Measurements from ENCODE around the gene NACAD.
"Not testable (repeated sequence)": the region's sequence is repeated elsewhere in the genome, so short reads cannot be mapped to it uniquely, and the experiment has no call there.

NACAD gene

GRCh38 chr7:45039106-45039505 is 49.7 kb downstream of the NACAD start:
- TF ChIP-seq CTCF (IDR thresholded peaks at IDR 0.05; ENCODE audit: insufficient read depth, low read length, poor library complexity, severe bottlenecking), result no peak
- no peaks in the 10 kb centered on the region for H3K27me3 ChIP-seq (replicated peaks; ENCODE audit: control insufficient read depth, insufficient read depth, low read length)
- no peak for DNase-seq (ENCODE audit: extremely low read depth, insufficient read length)
- peaks cover 22% of the 10 kb centered on the region for H3K36me3 ChIP-seq (ENCODE audit: control insufficient read depth, insufficient read depth, low read length)
- no peak overlapping the region for H3K4me3 ChIP-seq (replicated peaks; ENCODE audit: low read depth, low read length)

- TF ChIP-seq CTCF (IDR thresholded peaks at IDR 0.05; ENCODE audit: insufficient read depth, low read length, poor library complexity, severe bottlenecking), result no peak
- H3K4me3 ChIP-seq (replicated peaks; ENCODE audit: low read depth, low read length), result no peak overlapping the region
- H3K27me3 ChIP-seq (replicated peaks; ENCODE audit: control insufficient read depth, insufficient read depth, low read length), result no peaks in the 10 kb centered on the region
- peaks cover 22% of the 10 kb centered on the region for H3K36me3 ChIP-seq (ENCODE audit: control insufficient read depth, insufficient read depth, low read length)
- no peak for DNase-seq (ENCODE audit: extremely low read depth, insufficient read length)
Measured at GRCh38 chr7:45037876-45038275, 50.9 kb downstream of the NACAD start.

DNA sequence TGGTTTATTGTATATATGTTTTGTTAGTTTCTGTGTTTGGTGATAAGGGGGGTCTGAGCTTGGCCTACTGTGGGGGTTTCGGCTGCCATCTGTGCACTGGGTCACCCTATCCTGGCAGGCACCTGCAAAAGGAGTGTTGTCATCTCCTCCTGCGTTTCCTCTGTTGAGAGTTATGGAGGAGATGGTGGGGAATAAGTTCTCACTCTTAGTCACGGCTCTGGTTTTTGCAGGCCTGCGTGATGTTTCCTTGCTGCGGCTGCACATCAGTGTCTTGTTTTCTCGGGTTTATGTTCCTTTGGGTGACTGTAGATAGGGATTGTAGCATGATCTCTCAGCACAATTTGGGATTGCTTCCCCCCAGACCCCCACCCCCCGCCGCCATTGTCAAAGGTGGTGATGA is 52.0 kb downstream of the NACAD start:
- no peak for DNase-seq (ENCODE audit: extremely low read depth, insufficient read length)
- TF ChIP-seq CTCF (IDR thresholded peaks at IDR 0.05; ENCODE audit: insufficient read depth, low read length, poor library complexity, severe bottlenecking), result no peak
- Histone ChIP-seq H3K27me3 (replicated peaks; ENCODE audit: control insufficient read depth, insufficient read depth, low read length) (no peaks in the 10 kb centered on the region), H3K4me3 (replicated peaks; ENCODE audit: low read depth, low read length) (no peak overlapping the region), H3K36me3 (ENCODE audit: control insufficient read depth, insufficient read depth, low read length) (peaks cover 22% of the 10 kb centered on the region)

DNA sequence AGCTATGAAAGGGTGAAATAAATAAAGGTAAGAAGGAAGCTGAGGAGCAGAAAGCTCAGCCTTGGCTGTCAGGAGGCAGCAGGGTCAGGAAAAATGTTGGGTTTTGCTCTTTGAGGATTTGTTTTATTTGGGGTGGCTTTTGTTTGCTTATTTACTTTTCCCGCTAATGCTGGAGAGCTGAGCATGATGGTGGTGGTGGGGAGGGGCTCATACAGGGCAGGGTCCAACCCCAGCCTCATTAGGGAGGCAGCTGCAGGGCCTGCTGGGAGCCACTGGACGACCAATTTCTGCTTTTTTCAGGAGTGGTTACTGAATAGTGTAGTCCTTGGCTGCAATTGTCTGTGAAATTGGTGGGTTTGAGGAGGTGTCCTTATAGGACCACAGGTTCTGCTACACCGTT is 52.5 kb downstream of the NACAD start:
- no peak for TF ChIP-seq CTCF (IDR thresholded peaks at IDR 0.05; ENCODE audit: insufficient read depth, low read length, poor library complexity, severe bottlenecking)
- Histone ChIP-seq H3K36me3 (ENCODE audit: control insufficient read depth, insufficient read depth, low read length) (peaks cover 18% of the 10 kb centered on the region), H3K4me3 (replicated peaks; ENCODE audit: low read depth, low read length) (no peak overlapping the region), H3K27me3 (replicated peaks; ENCODE audit: control insufficient read depth, insufficient read depth, low read length) (no peaks in the 10 kb centered on the region)
- no peak for DNase-seq (ENCODE audit: extremely low read depth, insufficient read length)

- H3K27me3 ChIP-seq (replicated peaks; ENCODE audit: control insufficient read depth, insufficient read depth, low read length), result no peaks in the 10 kb centered on the region
- H3K36me3 ChIP-seq (ENCODE audit: control insufficient read depth, insufficient read depth, low read length), result peaks cover 18% of the 10 kb centered on the region
- no peak for DNase-seq (ENCODE audit: extremely low read depth, insufficient read length)
- TF ChIP-seq CTCF (IDR thresholded peaks at IDR 0.05; ENCODE audit: insufficient read depth, low read length, poor library complexity, severe bottlenecking), result no peak
- H3K4me3 ChIP-seq (replicated peaks; ENCODE audit: low read depth, low read length), result no peak overlapping the region
Measured at GRCh38 chr7:45035893-45036292, 52.9 kb downstream of the NACAD start.

DNA sequence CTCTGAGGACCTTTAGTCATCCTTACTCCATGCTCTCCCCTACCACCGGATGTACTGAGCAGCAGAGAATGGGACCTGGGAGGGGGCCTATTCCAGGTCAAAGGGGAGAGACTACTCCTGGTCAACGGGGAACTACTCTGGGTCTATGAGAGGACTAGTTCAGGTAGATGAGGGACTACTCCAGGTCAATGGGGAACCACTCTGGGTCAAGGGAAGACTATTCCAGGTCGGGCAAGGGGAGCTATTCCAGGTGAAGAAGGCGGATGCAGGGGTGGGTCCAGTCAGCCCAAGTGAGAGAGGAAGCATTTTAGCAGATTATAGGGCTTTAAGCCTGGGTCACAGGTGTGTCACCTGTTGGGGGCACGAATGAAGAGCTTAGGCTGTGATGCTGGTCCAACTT is 53.4 kb downstream of the NACAD start:
- peaks cover 17% of the 10 kb centered on the region for H3K36me3 ChIP-seq (ENCODE audit: control insufficient read depth, insufficient read depth, low read length)
- no peak overlapping the region for H3K4me3 ChIP-seq (replicated peaks; ENCODE audit: low read depth, low read length)
- DNase-seq (ENCODE audit: extremely low read depth, insufficient read length), result no peak
- no peaks in the 10 kb centered on the region for H3K27me3 ChIP-seq (replicated peaks; ENCODE audit: control insufficient read depth, insufficient read depth, low read length)
- no peak for TF ChIP-seq CTCF (IDR thresholded peaks at IDR 0.05; ENCODE audit: insufficient read depth, low read length, poor library complexity, severe bottlenecking)

- H3K36me3 ChIP-seq (ENCODE audit: control insufficient read depth, insufficient read depth, low read length), result peaks cover 18% of the 10 kb centered on the region
- DNase-seq (ENCODE audit: extremely low read depth, insufficient read length); H3K4me3 ChIP-seq (replicated peaks; ENCODE audit: low read depth, low read length): not testable (repeated sequence)
Measured at GRCh38 chr7:45034710-45035109, 54.1 kb downstream of the NACAD start.

More at GRCh38 chr7:45034710-45035109, 54.1 kb downstream of the NACAD start:
- not testable (repeated sequence) for H3K27me3 ChIP-seq (replicated peaks; ENCODE audit: control insufficient read depth, insufficient read depth, low read length)

Measured in GM06990 (cell line).